ENCODE data around the gene CYP19A1. TPM values are rescaled to one million over a fixed set of nuclear protein-coding genes. Genes with fewer than 3 reads are reported as not detected.

Gene CYP19A1
- total and polyA plus RNA-seq, 2 donors, result 0.69 to 0.99 TPM

DNA sequence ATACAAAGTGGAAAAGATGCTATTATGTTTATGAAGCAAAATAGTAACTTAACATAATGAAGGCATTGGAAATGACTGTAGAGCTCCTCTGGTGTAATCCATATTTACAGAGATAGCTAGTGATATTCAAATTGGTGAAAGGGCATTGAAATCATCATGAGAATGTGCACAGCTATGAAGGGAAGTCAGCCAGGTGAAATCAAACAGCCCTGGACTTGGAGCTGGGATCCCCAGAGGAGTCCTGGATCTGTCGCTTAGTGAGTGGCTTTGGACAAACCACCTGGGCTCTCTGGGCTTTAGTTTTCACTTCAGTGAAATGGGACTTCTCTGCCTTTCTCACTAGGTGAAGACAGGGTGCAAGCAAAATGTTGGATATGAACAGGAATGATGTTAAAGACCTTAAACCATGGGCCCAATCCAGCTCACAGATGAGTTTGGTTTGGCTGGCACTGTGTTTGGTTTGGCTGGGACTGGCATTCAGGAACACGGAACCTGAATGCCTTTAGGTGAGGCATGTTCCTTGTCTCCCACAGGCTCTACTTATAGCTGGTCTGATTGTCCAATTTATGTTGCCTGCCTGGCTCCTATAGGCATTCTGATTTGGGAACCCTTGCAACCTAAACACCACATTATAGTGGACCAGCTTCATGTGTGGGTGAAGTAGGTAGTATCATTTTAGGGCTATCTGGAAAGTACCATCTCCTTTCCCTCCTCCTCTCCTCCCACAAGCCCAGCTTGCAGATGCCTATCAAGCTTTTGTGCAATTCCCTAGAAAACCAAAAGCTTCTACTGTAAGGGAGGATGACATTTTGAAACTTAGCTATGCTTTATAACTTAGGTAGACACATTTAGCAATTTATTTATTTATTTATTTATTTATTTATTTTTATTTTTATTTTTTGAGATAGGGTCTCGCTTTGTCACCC lies 133.1 kb downstream of the CYP19A1 start:
- H3K36me3 ChIP-seq (ENCODE audit: insufficient read depth), result no peaks in the 10 kb centered on the region
- no peaks in the 10 kb centered on the region for H3K4me1 ChIP-seq (ENCODE audit: insufficient read depth)
- 89% methylated on average over 3 of the region's 3 CpGs for WGBS
- no peak overlapping the region for H3K27ac ChIP-seq (ENCODE audit: low read depth)
- no peak for DNase-seq (ENCODE audit: extremely low spot score)
- H3K4me3 ChIP-seq (ENCODE audit: low read depth, low read length), result no peak overlapping the region

DNA sequence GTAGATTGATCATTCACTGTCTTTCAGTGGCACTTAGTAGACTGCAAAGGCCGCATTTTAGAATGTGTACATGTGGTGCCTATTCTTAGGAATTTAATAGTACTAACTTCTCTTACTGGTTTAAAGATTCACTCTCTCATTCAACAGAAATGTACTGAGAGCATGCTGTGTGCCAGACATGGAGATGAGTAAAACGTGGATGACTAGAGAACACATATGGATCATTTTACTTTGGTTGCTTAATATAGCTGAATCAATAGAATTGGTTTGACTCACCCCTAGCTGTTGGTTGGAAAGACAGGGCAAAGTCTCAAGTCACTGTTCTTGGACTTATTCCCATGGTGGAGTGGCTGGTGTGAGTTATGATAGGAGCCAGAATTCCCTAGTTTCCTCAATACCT lies 134.6 kb downstream of the CYP19A1 start:
- no peaks in the 10 kb centered on the region for H3K4me1 ChIP-seq (ENCODE audit: insufficient read depth)
- WGBS, result 71% methylated on average over 2 of the region's 2 CpGs
- no peak overlapping the region for H3K4me3 ChIP-seq (ENCODE audit: low read depth, low read length)
- no peaks in the 10 kb centered on the region for H3K36me3 ChIP-seq (ENCODE audit: insufficient read depth)
- no peak for DNase-seq (ENCODE audit: extremely low spot score)
- no peak overlapping the region for H3K27ac ChIP-seq (ENCODE audit: low read depth)

DNA sequence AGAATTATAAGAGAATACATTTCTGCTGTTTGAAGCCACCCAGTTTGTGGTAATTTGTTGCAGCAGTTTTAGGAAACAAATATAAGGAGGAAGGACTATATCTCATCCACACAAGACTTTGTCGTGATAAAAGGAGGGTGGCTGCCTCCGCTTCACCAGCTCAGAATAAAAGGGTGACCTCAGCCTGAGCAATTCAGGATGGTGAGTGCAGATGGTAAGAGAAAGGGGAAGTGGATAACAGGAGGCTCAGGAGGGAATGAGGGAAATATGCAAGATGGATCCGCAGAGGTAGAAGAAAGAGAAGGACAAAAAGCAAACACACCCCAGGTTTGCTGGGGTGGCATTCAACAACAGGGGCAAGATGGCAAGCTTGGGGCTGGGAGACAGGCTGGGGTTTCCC lies 135.6 kb downstream of the CYP19A1 start:
- WGBS, result 84% methylated on average over 3 of the region's 3 CpGs
- DNase-seq (ENCODE audit: extremely low spot score), result no peak

DNA sequence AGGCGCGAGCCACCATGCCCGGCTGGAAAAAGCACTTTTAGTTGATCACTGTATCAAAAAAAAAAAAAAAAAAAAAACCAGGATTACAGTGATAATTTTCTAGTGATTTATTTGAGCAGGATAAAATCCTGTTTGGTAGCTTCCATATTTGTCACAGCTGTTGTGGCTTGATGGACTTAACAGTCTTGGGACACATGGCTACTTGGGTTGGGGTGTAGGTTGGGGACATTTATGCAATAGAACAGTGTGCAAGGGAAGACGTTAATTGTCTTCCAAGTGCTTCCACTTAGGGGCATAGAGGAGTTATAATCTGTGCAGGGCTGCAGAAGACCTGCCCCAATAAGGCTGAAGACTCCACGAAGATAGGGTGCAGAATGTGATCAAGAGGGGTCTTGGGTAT lies 136.8 kb downstream of the CYP19A1 start:
- WGBS, result 85% methylated on average over 5 of the region's 5 CpGs
- no peak overlapping the region for H3K4me3 ChIP-seq (ENCODE audit: low read depth, low read length)
- no peak for DNase-seq (ENCODE audit: extremely low spot score)

More for the DNA sequence above, 135.6 kb downstream of the CYP19A1 start:
- no peak overlapping the region for H3K4me3 ChIP-seq (ENCODE audit: low read depth, low read length)
- H3K4me1 ChIP-seq (ENCODE audit: insufficient read depth), result no peaks in the 10 kb centered on the region
- H3K36me3 ChIP-seq (ENCODE audit: insufficient read depth), result no peaks in the 10 kb centered on the region
- no peak overlapping the region for H3K27ac ChIP-seq (ENCODE audit: low read depth)

DNA sequence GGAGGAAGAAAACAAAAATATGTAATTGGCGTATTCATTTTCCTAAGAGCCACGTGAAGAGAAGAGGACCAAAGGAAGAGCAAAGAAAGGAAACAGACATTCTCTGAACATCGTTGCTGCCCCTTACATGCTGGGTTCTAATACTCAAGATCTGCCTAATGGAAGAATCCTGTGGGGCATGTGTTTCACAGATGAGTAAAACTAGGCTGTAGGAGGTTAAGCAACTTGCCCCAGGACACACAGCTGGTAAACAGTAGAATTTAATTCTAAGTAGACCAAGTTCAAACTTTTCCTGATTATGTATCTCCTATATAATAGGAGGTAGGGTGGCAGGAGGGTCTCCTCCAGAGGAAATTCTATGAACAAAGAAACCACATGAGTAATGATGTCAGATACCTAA lies 137.6 kb downstream of the CYP19A1 start:
- no peaks in the 10 kb centered on the region for H3K4me1 ChIP-seq (ENCODE audit: insufficient read depth)

More for the DNA sequence above, 136.8 kb downstream of the CYP19A1 start:
- no peaks in the 10 kb centered on the region for H3K4me1 ChIP-seq (ENCODE audit: insufficient read depth)
- no peak overlapping the region for H3K27ac ChIP-seq (ENCODE audit: low read depth)
- no peaks in the 10 kb centered on the region for H3K36me3 ChIP-seq (ENCODE audit: insufficient read depth)

DNA sequence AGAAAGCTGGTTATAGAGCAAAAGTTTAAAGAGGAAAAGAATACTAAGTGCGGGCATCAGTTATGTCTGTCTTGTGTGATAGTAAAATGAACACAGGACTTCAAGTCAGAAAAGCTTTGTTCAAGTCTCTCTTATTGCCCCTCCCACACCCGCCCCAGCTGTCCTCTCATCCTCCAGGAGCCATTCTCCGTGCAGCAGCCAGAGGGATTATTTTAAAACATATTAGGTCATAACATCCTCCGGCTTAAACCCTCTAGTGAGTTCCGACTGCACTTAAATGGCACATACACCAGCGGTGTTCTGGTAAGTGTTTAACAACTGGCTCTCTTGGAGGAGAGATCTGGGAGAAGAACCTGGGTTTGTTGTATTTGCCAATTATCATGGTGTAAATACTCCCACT lies 138.9 kb downstream of the CYP19A1 start:
- Histone ChIP-seq H3K36me3 (ENCODE audit: insufficient read depth) (no peaks in the 10 kb centered on the region), H3K27ac (ENCODE audit: low read depth) (no peak overlapping the region), H3K4me1 (ENCODE audit: insufficient read depth) (no peaks in the 10 kb centered on the region), H3K4me3 (ENCODE audit: low read depth, low read length) (no peak overlapping the region)
- WGBS, result 75% methylated on average over 6 of the region's 6 CpGs
- DNase-seq (ENCODE audit: extremely low spot score), result no peak

More for the DNA sequence above, 137.6 kb downstream of the CYP19A1 start:
- Histone ChIP-seq H3K36me3 (ENCODE audit: insufficient read depth) (no peaks in the 10 kb centered on the region), H3K4me3 (ENCODE audit: low read depth, low read length) (no peak overlapping the region), H3K27ac (ENCODE audit: low read depth) (no peak overlapping the region)
- DNase-seq (ENCODE audit: extremely low spot score), result no peak
- WGBS, result 83% methylated on average over 3 of the region's 3 CpGs

DNA sequence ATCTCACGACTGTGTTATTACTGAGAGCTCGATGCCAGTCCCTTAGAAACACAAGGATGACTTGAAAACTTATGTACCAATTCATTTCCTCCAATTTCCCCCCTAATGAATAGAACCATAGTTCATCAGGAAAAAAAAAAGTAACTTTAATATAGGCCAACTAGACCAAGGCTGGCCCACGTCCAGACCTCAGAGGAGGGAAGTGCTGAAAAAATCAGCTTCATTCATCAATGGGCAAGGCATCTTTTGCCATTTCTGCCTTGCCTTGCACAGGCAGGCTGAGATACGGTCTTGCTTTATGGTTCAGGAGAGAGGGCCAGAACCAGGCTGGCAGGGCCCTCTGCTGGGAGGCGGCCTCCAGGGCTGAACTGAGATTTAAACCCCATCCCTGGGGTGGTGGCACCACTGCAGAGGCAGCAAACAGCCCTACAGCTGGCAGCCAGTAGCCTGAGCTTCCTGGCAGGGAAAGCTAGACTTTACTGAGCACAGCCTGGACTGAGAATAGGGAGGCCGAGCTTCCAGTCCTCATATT lies 139.6 kb downstream of the CYP19A1 start:
- 68% methylated on average over 6 of the region's 6 CpGs for WGBS
- Histone ChIP-seq H3K27ac (ENCODE audit: low read depth) (no peak overlapping the region), H3K36me3 (ENCODE audit: insufficient read depth) (no peaks in the 10 kb centered on the region), H3K4me3 (ENCODE audit: low read depth, low read length) (no peak overlapping the region), H3K4me1 (ENCODE audit: insufficient read depth) (no peaks in the 10 kb centered on the region)
- no peak for DNase-seq (ENCODE audit: extremely low spot score)

DNA sequence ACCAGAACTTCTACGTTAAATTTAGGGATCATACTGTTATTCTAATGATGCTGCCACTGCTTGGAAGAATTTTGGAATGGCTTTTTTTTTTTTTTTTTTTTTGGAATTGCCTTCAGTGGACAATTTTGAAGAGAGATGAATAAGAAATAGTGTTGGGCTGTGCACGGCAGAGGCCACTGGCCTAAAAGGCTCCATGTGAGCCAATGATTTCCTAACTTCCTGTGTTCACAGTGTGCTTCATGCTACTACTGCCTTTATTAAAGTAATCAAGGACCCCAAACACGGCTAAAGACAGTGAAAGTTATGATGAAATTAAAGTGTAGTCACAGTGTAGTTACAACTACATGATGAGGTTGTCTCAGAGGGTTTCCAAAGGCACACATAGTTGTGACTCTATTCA lies 142.9 kb downstream of the CYP19A1 start:
- no peaks in the 10 kb centered on the region for H3K4me1 ChIP-seq (ENCODE audit: insufficient read depth)

DNA sequence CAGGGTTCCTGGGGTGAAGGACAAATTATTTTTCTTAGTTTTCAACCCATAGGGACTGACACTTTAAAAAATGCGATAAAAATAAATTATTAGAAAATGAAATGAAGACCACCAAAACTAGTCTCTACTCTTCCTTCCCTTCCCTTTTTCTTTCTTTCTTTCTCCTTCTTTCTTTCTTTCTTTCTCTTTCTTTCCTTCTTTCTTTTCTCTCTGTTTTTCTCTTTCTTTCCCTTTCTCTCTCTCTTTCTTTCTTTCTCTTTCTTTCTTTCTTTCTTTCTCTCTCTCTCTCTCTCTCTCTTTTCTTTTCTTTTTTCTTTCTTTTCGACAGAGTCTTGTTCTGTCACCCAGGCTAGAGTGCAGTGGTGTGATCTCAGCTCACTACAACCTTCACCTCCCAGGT lies 144.4 kb downstream of the CYP19A1 start:
- no peak overlapping the region for H3K27ac ChIP-seq (ENCODE audit: low read depth)
- H3K4me1 ChIP-seq (ENCODE audit: insufficient read depth), result no peaks in the 10 kb centered on the region
- H3K36me3 ChIP-seq (ENCODE audit: insufficient read depth), result no peaks in the 10 kb centered on the region
- no peak overlapping the region for H3K4me3 ChIP-seq (ENCODE audit: low read depth, low read length)
- WGBS, result 69% methylated on average over 2 of the region's 2 CpGs
- no peak for DNase-seq (ENCODE audit: extremely low spot score)

More for the DNA sequence above, 142.9 kb downstream of the CYP19A1 start:
- 60% methylated on average over 3 of the region's 3 CpGs for WGBS
- H3K36me3 ChIP-seq (ENCODE audit: insufficient read depth), result no peaks in the 10 kb centered on the region
- DNase-seq (ENCODE audit: extremely low spot score), result no peak
- no peak overlapping the region for H3K4me3 ChIP-seq (ENCODE audit: low read depth, low read length)
- H3K27ac ChIP-seq (ENCODE audit: low read depth), result no peak overlapping the region

DNA sequence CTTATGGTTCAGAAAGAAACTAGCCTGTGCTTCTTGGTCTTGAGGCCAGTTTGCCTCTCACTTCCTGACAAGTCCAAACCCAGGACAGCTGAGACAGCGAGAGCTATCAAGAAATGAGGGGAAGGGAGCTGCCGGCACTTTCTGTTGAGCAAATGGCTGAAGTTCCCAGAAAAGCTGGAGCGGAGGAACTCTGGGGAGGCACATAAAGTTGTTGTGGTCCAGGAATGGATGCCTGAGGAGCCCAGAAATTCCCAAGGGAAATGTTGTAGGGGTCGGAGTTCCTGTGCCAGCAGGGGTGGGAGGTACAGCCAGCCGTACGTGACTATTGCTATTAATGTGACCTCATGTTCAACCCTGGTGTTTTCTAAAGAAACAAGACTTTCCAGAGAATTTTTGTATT lies 144.9 kb downstream of the CYP19A1 start:
- Histone ChIP-seq H3K4me1 (ENCODE audit: insufficient read depth) (no peaks in the 10 kb centered on the region), H3K27ac (ENCODE audit: low read depth) (no peak overlapping the region), H3K4me3 (ENCODE audit: low read depth, low read length) (no peak overlapping the region), H3K36me3 (ENCODE audit: insufficient read depth) (no peaks in the 10 kb centered on the region)
- DNase-seq (ENCODE audit: extremely low spot score), result no peak
- WGBS, result 61% methylated on average over 6 of the region's 6 CpGs

DNA sequence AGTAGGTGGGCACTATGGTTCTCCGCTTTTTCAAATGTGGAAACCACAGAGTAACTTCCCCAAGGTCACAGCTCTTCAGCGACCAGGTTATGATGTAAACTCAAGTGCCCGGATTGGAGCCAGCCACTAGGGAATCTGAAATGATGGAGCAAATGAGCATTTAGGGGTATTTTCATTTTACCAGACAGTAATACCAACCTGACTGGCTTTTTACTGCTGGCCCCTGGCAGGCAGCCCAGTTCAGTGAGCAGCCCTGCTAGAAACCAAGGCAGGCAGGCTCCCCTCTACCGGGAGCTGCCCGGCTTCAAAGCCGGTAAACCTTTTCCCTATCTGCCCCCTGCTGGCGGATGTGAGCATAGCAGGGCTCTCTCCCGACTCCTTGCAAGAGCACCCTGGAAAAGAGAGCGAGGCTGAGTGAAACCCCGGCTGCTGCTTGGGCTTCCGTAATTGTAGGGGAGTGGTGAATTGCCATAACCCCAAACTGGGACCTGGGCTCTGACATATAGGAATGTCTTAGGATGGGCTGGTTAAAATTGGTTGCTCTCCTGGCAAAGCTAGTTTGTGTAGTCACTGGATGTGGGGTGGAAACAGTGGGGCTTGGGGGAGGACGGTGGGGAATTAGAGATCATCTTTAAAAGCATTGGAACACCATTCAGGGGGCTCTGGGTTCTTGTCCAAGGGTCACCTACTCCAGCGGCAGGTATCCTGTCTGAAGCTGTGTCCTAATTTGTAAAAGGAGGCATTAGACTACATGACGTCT lies 145.7 kb downstream of the CYP19A1 start:
- H3K4me1 ChIP-seq (ENCODE audit: insufficient read depth), result no peaks in the 10 kb centered on the region
- 37% methylated on average over 14 of the region's 14 CpGs for WGBS
- no peak overlapping the region for H3K27ac ChIP-seq (ENCODE audit: low read depth)
- H3K4me3 ChIP-seq (ENCODE audit: low read depth, low read length), result no peak overlapping the region
- peak; percentile 77 for DNase-seq (ENCODE audit: extremely low spot score)
- no peaks in the 10 kb centered on the region for H3K36me3 ChIP-seq (ENCODE audit: insufficient read depth)

DNA sequence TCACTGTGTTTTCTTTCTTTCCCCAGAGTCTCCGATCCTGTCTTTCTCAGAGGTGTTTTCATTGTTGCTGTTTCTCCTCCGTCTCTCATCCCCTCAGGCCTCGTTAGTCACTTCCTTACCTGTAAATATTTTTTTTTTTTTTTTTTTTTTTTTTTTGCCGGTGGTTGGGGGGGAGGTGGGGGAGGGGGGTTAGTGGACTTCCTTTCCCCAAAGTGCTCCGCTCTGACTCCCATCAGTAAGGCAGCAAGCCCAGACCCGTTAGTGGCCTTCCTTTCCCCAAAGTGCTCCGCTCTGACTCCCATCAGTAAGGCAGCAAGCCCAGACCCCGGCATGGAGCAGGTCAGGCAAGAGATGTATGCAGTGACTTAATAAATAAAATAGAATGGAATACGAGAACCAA lies 146.6 kb downstream of the CYP19A1 start:
- WGBS, result 74% methylated on average over 9 of the region's 9 CpGs
- DNase-seq (ENCODE audit: extremely low spot score), result no peak
- Histone ChIP-seq H3K36me3 (ENCODE audit: insufficient read depth) (no peaks in the 10 kb centered on the region), H3K27ac (ENCODE audit: low read depth) (no peak overlapping the region), H3K4me3 (ENCODE audit: low read depth, low read length) (no peak overlapping the region), H3K4me1 (ENCODE audit: insufficient read depth) (no peaks in the 10 kb centered on the region)

DNA sequence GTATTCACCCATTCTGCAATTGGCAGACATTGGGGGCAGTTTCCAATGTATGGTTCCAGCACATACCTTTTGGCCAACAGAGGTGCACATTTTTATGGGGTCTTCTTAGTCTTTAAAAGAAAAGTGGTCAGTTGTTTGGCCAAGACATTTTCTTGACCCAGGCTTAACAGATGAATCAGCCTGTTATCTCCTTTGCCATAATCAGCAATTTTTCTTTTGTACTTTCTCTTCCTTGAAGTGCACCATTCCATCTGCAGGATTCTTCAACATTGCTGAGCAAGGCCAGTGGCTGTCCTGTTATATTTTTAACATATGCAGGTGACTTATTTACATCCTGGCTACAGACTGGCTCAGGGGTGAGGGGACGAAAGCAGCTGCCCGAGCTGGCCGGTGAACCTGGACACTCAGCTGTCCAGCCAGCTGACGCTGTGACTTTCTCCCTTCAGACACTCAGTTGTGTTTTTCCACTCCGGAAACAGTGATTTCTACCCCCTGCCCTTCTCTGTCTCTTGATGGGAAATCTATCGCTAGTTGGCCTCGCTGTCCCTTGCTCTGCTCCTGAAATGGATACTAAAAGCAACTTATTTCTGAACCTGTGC lies 147.2 kb downstream of the CYP19A1 start:
- Histone ChIP-seq H3K4me1 (ENCODE audit: insufficient read depth) (no peaks in the 10 kb centered on the region), H3K27ac (ENCODE audit: low read depth) (no peak overlapping the region), H3K4me3 (ENCODE audit: low read depth, low read length) (no peak overlapping the region), H3K36me3 (ENCODE audit: insufficient read depth) (no peaks in the 10 kb centered on the region)
- WGBS, result 76% methylated on average over 7 of the region's 7 CpGs
- DNase-seq (ENCODE audit: extremely low spot score), result no peak
